GM19099 (cell line): ENCODE measurements around the gene TYMP.
A peak's percentile ranks its signal among the peaks of the same experiment; 100 is the strongest.

Experiments used
- POLR2A ChIP-seq: IDR thresholded peaks from 3 replicates; pipeline ENCODE4 v1.6.1; 2011; ENCODE audit warnings: low read depth; ENCODE audit not compliant: insufficient read length; ENCODE audit errors: extremely low read depth

The TYMP gene

GRCh38 chr22:50529897-50530579 is at the start of gene TYMP:
TSS of gene TYMP (minus strand) at chr22:50530012. CDS start at chr22:50529709, 303 bp downstream.
- TF ChIP-seq POLR2A = peak; percentile 62

- TF ChIP-seq POLR2A = no peak
Observed at GRCh38 chr22:50578776-50579310, 49.0 kb upstream of the TYMP start.

- TF ChIP-seq POLR2A = no peak
Observed at GRCh38 chr22:50577987-50578775, 48.4 kb upstream of the TYMP start, which contains the start of gene CPT1B. TSS of gene CPT1B (minus strand) at chr22:50578427. CDS start at chr22:50577915, 512 bp downstream.

GRCh38 chr22:50577697-50577986 is 47.8 kb upstream of the TYMP start:
- TF ChIP-seq POLR2A = no peak

- no peak for TF ChIP-seq POLR2A
Observed at GRCh38 chr22:50576806-50577696, 47.2 kb upstream of the TYMP start.

GRCh38 chr22:50576070-50576469 is 46.3 kb upstream of the TYMP start:
- no peak for TF ChIP-seq POLR2A

GRCh38 chr22:50575426-50575941 is 45.7 kb upstream of the TYMP start:
- no peak for TF ChIP-seq POLR2A

GRCh38 chr22:50574383-50574755 is 44.6 kb upstream of the TYMP start:
- no peak for TF ChIP-seq POLR2A

- TF ChIP-seq POLR2A = no peak
Observed at GRCh38 chr22:50573491-50574382, 43.9 kb upstream of the TYMP start.

GRCh38 chr22:50572965-50573364 is 43.2 kb upstream of the TYMP start:
- TF ChIP-seq POLR2A = no peak

GRCh38 chr22:50571264-50572175 is 41.7 kb upstream of the TYMP start:
- no peak for TF ChIP-seq POLR2A

GRCh38 chr22:50570861-50571260 is 41.0 kb upstream of the TYMP start:
- TF ChIP-seq POLR2A = no peak
